Ovary (tissue), 9 donors: ENCODE results near the gene TAF12. TPM values are rescaled to one million over a fixed set of nuclear protein-coding genes. Genes with fewer than 3 reads are reported as not detected.
"Not testable (repeated sequence)": the region's sequence is repeated elsewhere in the genome, so short reads cannot be mapped to it uniquely, and the experiment has no call there.

Experiments used
- DNase-seq, 5 donors: peaks; one replicate each; pipeline ENCODE4 v3.0.0-alpha.2; 2019 to 2020
- H3K27ac ChIP-seq, 2 donors: fragments of 200-600 bp; one replicate each; pipeline versions ENCODE4 v1.5.1 to v1.8.0; 2019 to 2022
- H3K27me3 ChIP-seq: fragments of 200-600 bp; one replicate; pipeline ENCODE4 v1.8.0; 2022
- H3K36me3 ChIP-seq: fragments of 200-600 bp; sonication (generic); one replicate; pipeline ENCODE4 v1.5.1; 2019
- H3K4me1 ChIP-seq: one replicate; pipeline ENCODE4 v1.8.1; 2013; ENCODE audit warnings: mild to moderate bottlenecking, moderate library complexity; ENCODE audit not compliant: insufficient read depth
- H3K4me3 ChIP-seq: fragments of 200-600 bp; sonication (generic); one replicate; pipeline ENCODE4 v1.5.1; 2017
- H3K9me3 ChIP-seq, 2 donors: fragments of 200-600 bp in 1 of 2; sonication (generic) in 1 of 2; one replicate each; pipeline versions ENCODE4 v1.5.1 to v1.8.1; 2013 to 2019; ENCODE audit warnings: mild to moderate bottlenecking in 1 of 2, moderate library complexity in 1 of 2
- EP300 ChIP-seq: sonication (generic); formaldehyde crosslinking; IDR thresholded peaks from one replicate; pipeline ENCODE4 v1.6.1; 2017; ENCODE audit warnings: antibody characterized with exemption
- POLR2A ChIP-seq: fragments of 450-650 bp; IDR thresholded peaks from one replicate; pipeline ENCODE4 v1.6.1; 2017; ENCODE audit warnings: antibody characterized with exemption, mild to moderate bottlenecking, moderate library complexity
- WGBS, 3 donors: extraction: QIAGEN DNeasy Blood & Tissue Kit in 1 of 3; methylation state at CpG; one replicate each; pipeline versions ENCODE4 v1.1.5 to v1.1.7; 2013 to 2017; 5-methylcytosine and 5-hydroxymethylcytosine counted together
- intact Hi-C, 4 donors: fragments of 100-400 bp; cut with DNase I; formaldehyde crosslinking; loops; one replicate each; pipeline versions ENCODE4 v1.11.0 to v1.15.1; 2022 to 2023
- polyA plus RNA-seq, 2 donors: library from polyadenylated mRNA; stranded (reverse); fragments of 200-250 nt in 1 of 2; fragments of 350-450 nt in 1 of 2; fragmentation: Illumina TruSeq in 1 of 2; extraction: RNeasy Lipid Tissue Mini Kit (QIAGEN cat#74804) in 1 of 2; gene quantifications; one replicate each; pipeline ENCODE4 v1.2.3, GENCODE V29; 2013 to 2014
- total RNA-seq, 7 donors: library from RNA; depleted of rRNA in 2 of 7; stranded (reverse); fragments of >200 nt in 2 of 7; fragmentation: NEBNext Ultra II Directional in 3 of 7; extraction: Animal tissue kit (Norgen Biotek cat#: 25700) in 3 of 7; gene quantifications; one replicate each; pipeline versions ENCODE4 v1.1.0 to v1.2.4, GENCODE V29; 2016 to 2023
- TF ChIP-seq, protein P1 (sequence below), 3 donors: fragments of 450-650 bp in 2 of 3; fragments of 200-600 bp in 1 of 3; IDR thresholded peaks; one replicate each; pipeline versions ENCODE4 v1.5.1 to v1.8.0; 2016 to 2022; ENCODE audit warnings: antibody characterized with exemption in 3 of 3, mild to moderate bottlenecking in 1 of 3
- donor health status: DM: no; HTN: no; CAD: no; lungs with moderate emphysema.
- donor health status: DM: no; HTN: no; CAD: no.
- donor health status: Bipolar disorder and iron deficiency.
- donor health status: DM: yes; HTN: yes; CAD: no.
- donor health status: DM: no; HTN: no; CAD: no.
- donor health status: DM: yes; HTN: yes; CAD: no.

The TAF12 gene
- total and polyA plus RNA-seq, 9 donors, result 15.4 to 39.4 (median 21.4) TPM

DNA sequence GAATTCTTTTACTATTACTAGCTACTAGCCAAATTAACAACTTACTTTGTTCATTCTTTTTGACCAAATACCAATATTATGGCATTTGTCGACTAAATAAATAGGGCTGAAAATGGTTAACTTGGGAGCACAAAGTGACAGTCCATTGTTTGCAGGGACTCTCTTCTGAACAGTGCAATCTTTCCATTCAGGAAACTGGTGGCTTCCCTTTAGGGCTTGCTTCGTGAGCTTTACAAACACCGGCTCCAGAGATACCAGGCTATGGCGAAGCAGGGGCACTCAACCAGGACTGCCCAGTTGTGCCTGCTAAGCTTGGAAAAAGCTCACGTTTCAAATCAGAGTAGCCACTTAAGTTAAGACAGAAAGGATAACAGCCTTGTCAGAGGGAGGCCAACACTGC, 38.5 kb downstream of the TAF12 start:
- H3K36me3 ChIP-seq, result no peaks in the 10 kb centered on the region
- no peak overlapping the region for H3K4me3 ChIP-seq
- TF ChIP-seq EP300, result no peak
- no peak for TF ChIP-seq POLR2A
- TF ChIP-seq, protein P1, sequence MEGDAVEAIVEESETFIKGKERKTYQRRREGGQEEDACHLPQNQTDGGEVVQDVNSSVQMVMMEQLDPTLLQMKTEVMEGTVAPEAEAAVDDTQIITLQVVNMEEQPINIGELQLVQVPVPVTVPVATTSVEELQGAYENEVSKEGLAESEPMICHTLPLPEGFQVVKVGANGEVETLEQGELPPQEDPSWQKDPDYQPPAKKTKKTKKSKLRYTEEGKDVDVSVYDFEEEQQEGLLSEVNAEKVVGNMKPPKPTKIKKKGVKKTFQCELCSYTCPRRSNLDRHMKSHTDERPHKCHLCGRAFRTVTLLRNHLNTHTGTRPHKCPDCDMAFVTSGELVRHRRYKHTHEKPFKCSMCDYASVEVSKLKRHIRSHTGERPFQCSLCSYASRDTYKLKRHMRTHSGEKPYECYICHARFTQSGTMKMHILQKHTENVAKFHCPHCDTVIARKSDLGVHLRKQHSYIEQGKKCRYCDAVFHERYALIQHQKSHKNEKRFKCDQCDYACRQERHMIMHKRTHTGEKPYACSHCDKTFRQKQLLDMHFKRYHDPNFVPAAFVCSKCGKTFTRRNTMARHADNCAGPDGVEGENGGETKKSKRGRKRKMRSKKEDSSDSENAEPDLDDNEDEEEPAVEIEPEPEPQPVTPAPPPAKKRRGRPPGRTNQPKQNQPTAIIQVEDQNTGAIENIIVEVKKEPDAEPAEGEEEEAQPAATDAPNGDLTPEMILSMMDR (IDR thresholded peaks at IDR 0.05), result no peak
- no peaks in the 10 kb centered on the region for H3K27me3 ChIP-seq
- peaks cover 2% of the 10 kb centered on the region for H3K4me1 ChIP-seq
- H3K9me3 ChIP-seq, result no peaks in the 10 kb centered on the region
- WGBS, 3 donors, result 90 to 97% (median 93%) methylated on average over 5 of the region's 5 CpGs
- DNase-seq, result no peak
- intact Hi-C loops, result loop anchor here in 2 of 4 donors (5.0 to 10.0 kb wide), 3 partner anchors 200 to 357 kb away; no protein-coding TSS in a partner anchor
- no peak overlapping the region for H3K27ac ChIP-seq

DNA sequence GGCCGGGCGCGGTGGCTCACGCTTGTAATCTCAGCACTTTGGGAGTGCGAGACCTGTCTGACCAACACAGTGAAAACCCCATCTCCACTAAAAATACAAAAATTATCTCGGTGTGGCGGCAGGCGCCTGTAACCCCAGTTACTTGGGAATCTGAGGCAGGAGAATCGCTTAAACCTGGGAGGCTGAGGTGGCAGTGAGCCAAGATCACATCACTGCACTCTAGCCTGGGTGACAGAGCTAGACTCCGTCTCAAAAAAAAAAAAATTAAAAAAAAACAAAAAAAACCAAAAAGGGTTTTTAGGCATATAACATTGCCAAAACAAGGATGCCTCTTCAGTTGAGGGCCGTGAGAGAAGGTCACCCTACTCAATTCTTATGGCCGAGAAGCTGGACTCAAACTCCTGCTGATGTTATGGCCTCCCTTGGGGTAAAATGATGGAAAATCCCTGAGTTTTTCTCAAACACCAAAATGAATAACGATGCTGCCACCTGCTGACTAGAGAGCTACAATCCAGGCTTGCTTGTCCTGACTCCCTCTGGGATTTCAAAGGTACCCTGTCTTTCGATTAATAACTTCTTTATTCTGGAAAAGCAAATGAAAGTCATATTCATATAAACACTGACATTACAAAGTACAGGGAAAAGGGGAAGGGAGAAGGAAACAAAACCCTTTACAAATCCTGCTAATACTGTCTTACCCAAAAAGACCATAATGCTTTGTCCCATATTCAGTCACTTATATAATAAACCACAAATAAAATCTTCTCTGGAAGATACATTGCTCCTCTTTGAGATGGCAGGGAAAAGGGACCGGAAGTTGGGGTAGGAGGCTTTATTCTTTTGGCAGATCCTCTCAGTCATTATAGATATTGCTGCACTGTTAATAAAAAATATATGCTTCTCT, 40.1 kb downstream of the TAF12 start:
- no peak for TF ChIP-seq EP300
- TF ChIP-seq POLR2A, result no peak
- TF ChIP-seq, protein P1 (IDR thresholded peaks at IDR 0.05), result peak; percentile 42 to 81 (median 74)
- Histone ChIP-seq H3K4me1 (peaks cover 2% of the 10 kb centered on the region), H3K27me3 (no peaks in the 10 kb centered on the region), H3K27ac (peak overlapping the region in 1 of 2 donors; percentile 14), H3K36me3 (no peaks in the 10 kb centered on the region), H3K4me3 (no peak overlapping the region), H3K9me3 (no peaks in the 10 kb centered on the region)
- intact Hi-C loops, result loop anchor here in 2 of 4 donors (5.0 to 10.0 kb wide), 3 partner anchors 198 to 355 kb away; no protein-coding TSS in a partner anchor
- 59 to 60% (median 60%) methylated on average over 15 of the region's 15 CpGs for WGBS, 3 donors
- DNase-seq, result peak; percentile 54 to 78 (median 62)

DNA sequence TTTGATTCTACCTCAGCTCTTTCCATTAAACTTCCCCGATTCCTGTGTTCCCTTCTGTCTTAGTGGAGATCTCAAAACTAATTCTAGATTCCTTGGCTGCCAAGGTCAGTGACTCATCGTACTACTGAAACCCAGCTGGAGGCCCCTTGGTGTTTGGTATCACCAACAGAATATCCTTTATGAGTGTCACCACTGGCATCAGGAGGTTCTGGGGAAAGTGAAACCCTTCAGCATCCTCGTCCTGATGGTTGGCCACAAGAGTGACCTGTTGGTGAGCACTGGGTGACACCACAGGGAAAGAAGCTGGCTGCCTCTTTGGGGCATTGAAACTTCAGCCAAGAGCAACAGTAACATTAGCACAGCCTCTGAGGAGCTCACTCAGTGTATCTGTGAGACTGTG, 41.2 kb downstream of the TAF12 start:
- H3K4me1 ChIP-seq, result peaks cover 2% of the 10 kb centered on the region
- peak overlapping the region in 1 of 2 donors; percentile 14 for H3K27ac ChIP-seq
- no peaks in the 10 kb centered on the region for H3K27me3 ChIP-seq
- no peak overlapping the region for H3K4me3 ChIP-seq
- no peak for TF ChIP-seq POLR2A
- TF ChIP-seq, protein P1 (IDR thresholded peaks at IDR 0.05), result no peak
- TF ChIP-seq EP300, result no peak
- intact Hi-C loops, result loop anchor here in 2 of 4 donors (2.0 to 10.0 kb wide), 4 partner anchors 83 to 354 kb away; no protein-coding TSS in a partner anchor
- no peaks in the 10 kb centered on the region for H3K9me3 ChIP-seq
- peak in 3 of 5 donors; percentile 26 to 52 (median 35) for DNase-seq
- no peaks in the 10 kb centered on the region for H3K36me3 ChIP-seq
- WGBS, 3 donors, result 21 to 32% (median 26%) methylated on average over 3 of the region's 3 CpGs

DNA sequence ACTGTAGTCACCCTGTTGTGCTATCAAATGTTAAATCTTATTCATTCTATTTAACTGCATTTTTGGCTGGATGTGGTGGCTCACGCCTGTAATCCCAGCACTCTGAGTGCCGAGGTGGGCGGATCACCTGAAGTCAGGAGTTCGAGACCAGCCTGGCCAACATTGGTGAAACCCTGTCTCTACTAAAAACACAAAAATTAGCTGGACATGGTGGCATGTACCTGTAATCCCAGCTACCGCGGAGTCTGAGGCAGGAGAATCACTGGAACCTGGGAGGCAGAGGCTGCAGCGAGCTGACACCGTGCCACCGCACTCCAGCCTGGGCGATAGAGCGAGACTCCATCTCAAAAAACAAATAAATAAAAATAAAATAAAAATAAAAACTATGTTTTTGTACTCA, 46.6 kb downstream of the TAF12 start:
- not testable (repeated sequence) for H3K36me3 ChIP-seq, H3K9me3 ChIP-seq, H3K27me3 ChIP-seq, H3K4me3 ChIP-seq, H3K4me1 ChIP-seq, H3K27ac ChIP-seq
- 94 to 95% (median 95%) methylated on average over 11 of the region's 11 CpGs for WGBS, 3 donors
- intact Hi-C loops, result loop anchor here in 2 of 4 donors (5.0 to 10.0 kb wide), 2 partner anchors 71 to 79 kb away; no protein-coding TSS in a partner anchor
- DNase-seq, result peak in 1 of 5 donors; percentile 21
